ENCODE measurements around the gene SMAD6.

GRCh38 chr15:66819084-66819483 is 117.0 kb downstream of the SMAD6 start:
- TF ChIP-seq POLR2A (IDR thresholded peaks at IDR 0.05) (no peak), CTCF (IDR thresholded peaks at IDR 0.05) (no peak), POLR2AphosphoS5 (IDR thresholded peaks at IDR 0.05) (no peak)

Measured in prostate gland (tissue), 2 donors.